H1 (cell line): ENCODE data around the gene PTPA. TPM values are rescaled to one million over a fixed set of nuclear protein-coding genes. Genes with fewer than 3 reads are reported as not detected.

Experiments
- CTCF ChIA-PET: fragments of 300-600 bp; sonication (Branson Sonifier 250); formaldehyde crosslinking; loops from one replicate; lab custom pipeline; 2021; ENCODE audit not compliant: partially characterized antibody; lab: Charles Lee
- POLR2A ChIA-PET: fragments of 300-600 bp; sonication (Branson Sonifier 250); formaldehyde crosslinking; loops from one replicate; lab custom pipeline; 2021; ENCODE audit warnings: inconsistent platforms; ENCODE audit not compliant: partially characterized antibody; lab: Charles Lee
- DNase-seq, 2 experiments: peaks; one replicate each; pipeline versions ENCODE4 v3.0.0 to v3.0.0-alpha.2; 2010 to 2022; ENCODE audit warnings: low spot score in 2 of 2, low read depth in 1 of 2, mixed read lengths in 1 of 2
- FAIRE-seq: peaks from 2 replicates; lab custom pipeline; 2011; peaks lifted over from hg19 to GRCh38; lab: Jason Lieb, UNC
- H2AFZ ChIP-seq: 2 replicates; pipeline ENCODE4 v1.8.1; 2012; ENCODE audit warnings: low read length, inconsistent platforms
- H2AK5ac ChIP-seq: 2 replicates; pipeline ENCODE4 v1.6.1; 2013; ENCODE audit warnings: low read depth, low read length
- H2BK120ac ChIP-seq: replicated peaks from 2 replicates; pipeline ENCODE3; 2013; ENCODE audit warnings: low read depth, low read length, inconsistent platforms
- H2BK12ac ChIP-seq: 2 replicates; pipeline ENCODE4 v1.6.1; 2013; ENCODE audit warnings: low read depth, low read length
- H2BK15ac ChIP-seq: 2 replicates; pipeline ENCODE4 v1.6.1; 2013; ENCODE audit warnings: low read length
- H2BK20ac ChIP-seq: 2 replicates; pipeline ENCODE4 v1.6.1; 2013; ENCODE audit warnings: low read length
- H2BK5ac ChIP-seq: 2 replicates; pipeline ENCODE4 v1.6.1; 2013; ENCODE audit warnings: low read depth, low read length
- H3K14ac ChIP-seq: 2 replicates; pipeline ENCODE4 v1.6.1; 2013; ENCODE audit warnings: inconsistent platforms; ENCODE audit not compliant: insufficient read length
- H3K18ac ChIP-seq: 2 replicates; pipeline ENCODE4 v1.6.1; 2013; ENCODE audit warnings: low read length; ENCODE audit errors: extremely low read depth
- H3K23ac ChIP-seq: 2 replicates; pipeline ENCODE4 v1.6.1; 2013; ENCODE audit warnings: inconsistent platforms; ENCODE audit not compliant: insufficient read length
- H3K23me2 ChIP-seq: 2 replicates; pipeline ENCODE4 v1.6.1; 2013; ENCODE audit warnings: low read depth, low read length
- H3K27ac ChIP-seq: 2 replicates; pipeline ENCODE4 v1.6.1; 2011; ENCODE audit warnings: low read depth, low read length, inconsistent platforms
- H3K27me3 ChIP-seq, 4 experiments: replicated peaks in 1 of 4; 1 replicate in 1 of 4; 2 replicates in 3 of 4; pipeline versions ENCODE4 v1.6.1 to v1.8.1; 2011 to 2013; ENCODE audit warnings: low read length in 3 of 4, mild to moderate bottlenecking in 3 of 4, inconsistent platforms in 2 of 4, mixed read lengths in 2 of 4, moderate library complexity in 1 of 4; ENCODE audit not compliant: control insufficient read depth in 3 of 4, insufficient read depth in 3 of 4; ENCODE audit errors: extremely low read depth in 1 of 4
- H3K36me3 ChIP-seq, 4 experiments: 2 replicates each; pipeline versions ENCODE4 v1.6.1 to v1.8.1; 2011 to 2013; ENCODE audit warnings: mild to moderate bottlenecking in 4 of 4, low read length in 3 of 4, moderate library complexity in 2 of 4, control low read depth in 1 of 4, inconsistent platforms in 1 of 4; ENCODE audit not compliant: insufficient read depth in 4 of 4, control insufficient read depth in 2 of 4
- H3K4ac ChIP-seq: replicated peaks from 2 replicates; pipeline ENCODE3; 2013; ENCODE audit warnings: low read length, low read depth, mixed read lengths, inconsistent platforms; ENCODE audit not compliant: insufficient read length
- H3K4me1 ChIP-seq, 4 experiments: replicated peaks in 1 of 4; 1 replicate in 1 of 4; 2 replicates in 3 of 4; pipeline versions ENCODE4 v1.6.1 to v1.8.1; 2011 to 2013; ENCODE audit warnings: low read length in 3 of 4, inconsistent platforms in 2 of 4, mixed read lengths in 1 of 4; ENCODE audit not compliant: insufficient read depth in 4 of 4, control insufficient read depth in 3 of 4
- H3K4me2 ChIP-seq, 2 experiments: 2 replicates each; pipeline versions ENCODE4 v1.6.1 to v1.8.1; 2011 to 2013; ENCODE audit warnings: low read depth in 2 of 2, low read length in 2 of 2, control low read depth in 1 of 2, inconsistent platforms in 1 of 2, mild to moderate bottlenecking in 1 of 2; ENCODE audit not compliant: insufficient read depth in 1 of 2
- H3K4me3 ChIP-seq, 4 experiments: fragments of 200-600, 300-600 bp in 1 of 4; sonication (generic), shearing (Covaris generic), sonication (Bioruptor Twin) in 1 of 4; 2 replicates each; pipeline versions ENCODE4 v1.5.1 to v1.8.1; 2011 to 2016; ENCODE audit warnings: low read length in 4 of 4, low read depth in 3 of 4, control low read depth in 2 of 4, inconsistent platforms in 2 of 4, mild to moderate bottlenecking in 2 of 4, mixed read lengths in 1 of 4, moderate library complexity in 1 of 4; ENCODE audit not compliant: insufficient read depth in 2 of 4; ENCODE audit errors: extremely low read depth in 1 of 4
- H3K56ac ChIP-seq: replicated peaks from 2 replicates; pipeline ENCODE3; 2013; ENCODE audit warnings: low read depth, mild to moderate bottlenecking, mixed read lengths, low read length, inconsistent platforms; ENCODE audit not compliant: insufficient read length
- H3K79me1 ChIP-seq: 2 replicates; pipeline ENCODE4 v1.6.1; 2013; ENCODE audit warnings: low read depth, low read length, control low read depth
- H3K79me2 ChIP-seq, 2 experiments: 2 replicates each; pipeline versions ENCODE4 v1.6.1 to v1.8.1; 2012 to 2013; ENCODE audit warnings: low read length in 2 of 2, mild to moderate bottlenecking in 2 of 2, inconsistent platforms in 1 of 2; ENCODE audit not compliant: insufficient read depth in 2 of 2, control insufficient read depth in 1 of 2
- H3K9ac ChIP-seq, 4 experiments: replicated peaks in 1 of 4; 1 replicate in 1 of 4; 2 replicates in 3 of 4; pipeline versions ENCODE4 v1.6.1 to v1.8.1; 2011 to 2013; ENCODE audit warnings: low read depth in 3 of 4, low read length in 3 of 4, control low read depth in 2 of 4, mild to moderate bottlenecking in 2 of 4, moderate library complexity in 2 of 4, inconsistent platforms in 1 of 4; ENCODE audit errors: extremely low read depth in 1 of 4
- H3K9me3 ChIP-seq, 2 experiments: 2 replicates each; pipeline versions ENCODE4 v1.6.1 to v1.8.1; 2012 to 2013; ENCODE audit warnings: mild to moderate bottlenecking in 2 of 2, moderate library complexity in 2 of 2, control low read depth in 1 of 2, inconsistent platforms in 1 of 2, low read depth in 1 of 2, low read length in 1 of 2, mixed read lengths in 1 of 2; ENCODE audit not compliant: insufficient read depth in 2 of 2
- H4K20me1 ChIP-seq, 2 experiments: replicated peaks in 1 of 2; 2 replicates each; pipeline versions ENCODE3 to v1.8.1; 2011 to 2013; ENCODE audit warnings: inconsistent platforms in 2 of 2, low read length in 2 of 2, mild to moderate bottlenecking in 1 of 2; ENCODE audit not compliant: insufficient read depth in 2 of 2, control insufficient read depth in 1 of 2
- H4K5ac ChIP-seq: 2 replicates; pipeline ENCODE4 v1.6.1; 2013; ENCODE audit warnings: low read length, low read depth, mixed read lengths, inconsistent platforms; ENCODE audit not compliant: insufficient read length
- H4K8ac ChIP-seq: 2 replicates; pipeline ENCODE4 v1.8.0; 2013; ENCODE audit warnings: mild to moderate bottlenecking, moderate library complexity, low read length, inconsistent platforms; ENCODE audit not compliant: insufficient read depth; ENCODE audit errors: extremely low read depth
- H4K91ac ChIP-seq: replicated peaks from 2 replicates; pipeline ENCODE3; 2013; ENCODE audit warnings: low read length, mixed read lengths, inconsistent platforms; ENCODE audit not compliant: insufficient read length
- ASH2L ChIP-seq: fragments of 200-600, 300-600 bp; sonication (generic); IDR thresholded peaks from one replicate; pipeline ENCODE4 v1.7.1; 2017; ENCODE audit warnings: low read length
- BRCA1 ChIP-seq: IDR thresholded peaks from 2 replicates; pipeline ENCODE4 v1.6.1; 2012; ENCODE audit warnings: low read depth, low read length, improper control_type of control experiment
- GABPA ChIP-seq: IDR thresholded peaks from 2 replicates; pipeline ENCODE4 v1.6.1; 2011; ENCODE audit warnings: mild to moderate bottlenecking, low read length, moderate library complexity, borderline replicate concordance; ENCODE audit not compliant: insufficient read depth
- HDAC2 ChIP-seq, 2 experiments: fragments of 300-600 bp in 1 of 2; sonication (generic) in 1 of 2; IDR thresholded peaks; 2 replicates each; pipeline ENCODE4 v1.6.1; 2011 to 2012; ENCODE audit warnings: low read depth in 2 of 2, low read length in 2 of 2, mild to moderate bottlenecking in 2 of 2, moderate library complexity in 2 of 2, borderline replicate concordance in 1 of 2, inconsistent platforms in 1 of 2
- JUN ChIP-seq: IDR thresholded peaks from 2 replicates; pipeline ENCODE4 v1.6.1; 2011; ENCODE audit warnings: low read depth, mild to moderate bottlenecking, improper control_type of control experiment, low read length
- SIN3A ChIP-seq, 2 experiments: IDR thresholded peaks in 1 of 2; conservative IDR thresholded peaks in 1 of 2; 2 replicates each; pipeline ENCODE4 v1.6.1; 2011 to 2012; ENCODE audit warnings: low read length in 2 of 2, improper control_type of control experiment in 1 of 2, low read depth in 1 of 2, mild to moderate bottlenecking in 1 of 2
- SP1 ChIP-seq: IDR thresholded peaks from 2 replicates; pipeline ENCODE4 v1.6.1; 2011; ENCODE audit warnings: low read depth, low read length
- TAF1 ChIP-seq: IDR thresholded peaks from 2 replicates; pipeline ENCODE4 v1.6.1; 2011; ENCODE audit warnings: mild to moderate bottlenecking, low read depth, low read length
- TEAD4 ChIP-seq: IDR thresholded peaks from 2 replicates; pipeline ENCODE4 v1.6.1; 2012; ENCODE audit warnings: low read depth, low read length, inconsistent platforms, mixed read lengths
- WGBS, 2 experiments: shearing (Covaris generic) in 1 of 2; methylation state at CpG; one replicate each; pipeline versions ENCODE4 v1.1.6 to v1.1.7; 2013 to 2015; ENCODE audit warnings: low lambda C conversion rate in 2 of 2, mixed read lengths in 2 of 2, inconsistent platforms in 1 of 2, low coverage in 1 of 2, missing lambda C conversion rate in 1 of 2; ENCODE audit not compliant: insufficient replicate concordance in 2 of 2, insufficient coverage in 1 of 2, insufficient read length in 1 of 2; ENCODE audit errors: extremely low coverage in 1 of 2, missing lambda C conversion rate in 1 of 2; 5-methylcytosine and 5-hydroxymethylcytosine counted together
- polyA plus RNA-seq, 7 experiments: library from polyadenylated mRNA; depleted of rRNA in 3 of 7; stranded (reverse) in 5 of 7; unstranded in 2 of 7; fragments of >200 nt in 5 of 7; fragments of 200-250 nt in 2 of 7; gene quantifications; 1 replicate in 5 of 7; 2 replicates in 1 of 7; 4 replicates in 1 of 7; pipeline versions ENCODE4 v1.2.1 to v1.2.3, GENCODE V29; 2011 to 2013; ENCODE audit warnings: missing spikeins in 2 of 7, mixed read lengths in 2 of 7
- total RNA-seq: library from RNA; stranded (reverse); fragmentation: NEBNext Ultra II Directional; extraction: Animal tissue kit (Norgen Biotek cat#: 25700); gene quantifications from 2 replicates; pipeline ENCODE4 v1.2.1, GENCODE V29; 2021
- TF ChIP-seq, protein P1 (sequence below): IDR thresholded peaks from 2 replicates; pipeline ENCODE4 v1.6.1; 2011; ENCODE audit warnings: low read length, improper control_type of control experiment

PTPA gene
- total and polyA plus RNA-seq, 2 of the 8 experiments (the other 6 are each of a cell fraction or from before 2014, with no cell fraction given): 114 to 145 TPM

DNA sequence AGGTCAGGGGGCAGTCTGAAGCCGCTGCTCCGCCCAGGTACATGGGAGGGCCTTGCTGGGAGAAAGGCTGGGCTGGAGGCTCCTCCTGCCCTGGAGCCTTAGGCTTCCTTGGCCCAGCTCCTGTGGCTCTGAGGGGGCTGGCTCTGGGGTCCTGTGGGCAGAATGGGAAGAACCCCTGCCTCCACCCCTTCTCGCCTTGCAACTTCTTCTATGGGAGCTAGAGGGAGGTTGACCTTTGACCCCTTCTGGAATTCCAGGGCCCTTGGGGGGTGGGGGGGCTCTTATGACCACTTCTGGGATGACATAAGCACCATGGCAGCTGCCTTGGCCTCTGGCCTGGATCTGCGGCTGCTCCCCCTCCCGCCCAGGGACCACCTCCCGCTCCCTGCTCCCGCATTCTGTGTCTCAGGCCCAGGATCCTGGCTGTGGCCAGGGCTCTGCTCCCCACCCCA, 34.7 kb downstream of the PTPA start:
- H2AK5ac ChIP-seq: no peak overlapping the region; the same call in 1 of the 2 replicates
- no peak overlapping the region for H3K56ac ChIP-seq
- H3K23ac ChIP-seq: no peak overlapping the region
- H2BK120ac ChIP-seq: no peak overlapping the region
- no peak overlapping the region for H4K5ac ChIP-seq
- H3K23me2 ChIP-seq: no peaks in the 10 kb centered on the region
- H4K8ac ChIP-seq: no peak overlapping the region
- H4K20me1 ChIP-seq: peaks cover 2 to 14% of the 10 kb centered on the region in 2 experiments
- H2BK12ac ChIP-seq: 0 out of 2 replicates have a peak overlapping the region, but pooled peaks have one; percentile 55
- no peak overlapping the region for H3K14ac ChIP-seq
- POLR2A ChIA-PET: interaction anchor here (1.0 to 3.5 kb wide), 12 partner anchors 8 to 32 kb away, joined by 3 to 14 read pairs (median 4); partner anchors contain the start of gene IER5L
- H2BK15ac ChIP-seq: peak overlapping the region; percentile 88; the same call in 1 of the 2 replicates
- H2BK5ac ChIP-seq: peak overlapping the region; percentile 95; the same call in 1 of the 2 replicates
- peak overlapping the region in 1 of 4 experiments; percentile 23; a peak in 1 of 8 replicates for H3K4me3 ChIP-seq
- FAIRE-seq (peak; percentile 55), DNase-seq (peak; percentile 69 to 91)
- no peaks in the 10 kb centered on the region for H3K9me3 ChIP-seq
- peak overlapping the region in 2 of 4 experiments; percentile 20 to 44; a peak in 4 of 7 replicates for H3K9ac ChIP-seq
- peaks cover 2 to 11% of the 10 kb centered on the region in 2 experiments; a peak in 2 of 4 replicates for H3K79me2 ChIP-seq
- no peak overlapping the region for H4K91ac ChIP-seq
- H3K4me2 ChIP-seq: peak overlapping the region; percentile 18 to 19; a peak in 3 of 4 replicates
- 0 out of 2 replicates have a peak overlapping the region, but pooled peaks have one; percentile 43 for H2BK20ac ChIP-seq
- H2AFZ ChIP-seq: no peak overlapping the region
- no peaks in the 10 kb centered on the region for H3K27me3 ChIP-seq
- 54% methylated on average over 7 of the region's 7 CpGs; no CpG with 5 or more reads in 1 of the 2 experiments for WGBS, 2 experiments
- H3K18ac ChIP-seq: peak overlapping the region; percentile 81
- H3K36me3 ChIP-seq: peaks cover 0 to 22% (median 6%) of the 10 kb centered on the region in 4 experiments; a peak in 4 of 8 replicates
- peak overlapping the region; percentile 60; the same call in 1 of the 2 replicates for H3K27ac ChIP-seq
- H3K4me1 ChIP-seq: peaks cover 32 to 46% (median 37%) of the 10 kb centered on the region in 4 experiments
- CTCF ChIA-PET: interaction anchor here (0.5 to 36.8 kb wide), 13 partner anchors 9 to 932 kb away, joined by 3 to 831 read pairs (median 3); partner anchors contain the start of genes C9orf50 and IER5L
- H3K79me1 ChIP-seq: peaks cover 16% of the 10 kb centered on the region
- no peak overlapping the region for H3K4ac ChIP-seq
- TF ChIP-seq BRCA1: no peak
- TF ChIP-seq TEAD4: peak; percentile 96
- TF ChIP-seq JUN: peak; percentile 80; the same call in 1 of the 2 replicates
- peak; percentile 51 for TF ChIP-seq ASH2L
- no peak for TF ChIP-seq GABPA
- TF ChIP-seq SP1: peak; percentile 71
- TF ChIP-seq, protein P1, sequence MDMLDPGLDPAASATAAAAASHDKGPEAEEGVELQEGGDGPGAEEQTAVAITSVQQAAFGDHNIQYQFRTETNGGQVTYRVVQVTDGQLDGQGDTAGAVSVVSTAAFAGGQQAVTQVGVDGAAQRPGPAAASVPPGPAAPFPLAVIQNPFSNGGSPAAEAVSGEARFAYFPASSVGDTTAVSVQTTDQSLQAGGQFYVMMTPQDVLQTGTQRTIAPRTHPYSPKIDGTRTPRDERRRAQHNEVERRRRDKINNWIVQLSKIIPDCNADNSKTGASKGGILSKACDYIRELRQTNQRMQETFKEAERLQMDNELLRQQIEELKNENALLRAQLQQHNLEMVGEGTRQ: no peak
- 0 out of 4 replicates have a peak, but pooled peaks have one; percentile 23 to 33 for TF ChIP-seq SIN3A (conservative IDR thresholded peaks at IDR 0.05 in 1 of 2, IDR thresholded peaks at IDR 0.05 in 1 of 2; ENCODE audit: low read depth in 1 of 2, low read length in 2 of 2)
- 0 out of 4 replicates have a peak, but pooled peaks of 1 of the 2 experiments have one; percentile 39 for TF ChIP-seq HDAC2 (IDR thresholded peaks at IDR 0.05; ENCODE audit: borderline replicate concordance in 1 of 2, low read depth in 2 of 2, low read length in 2 of 2)
- no peak for TF ChIP-seq TAF1
